ENCODE data around the gene SMAD5.

SMAD5 gene

GRCh38 chr5:136211282-136212040 is 78.8 kb downstream of the SMAD5 start:
- Histone ChIP-seq H3K4me1 (ENCODE audit: control insufficient read depth in 1 of 2, insufficient read depth in 2 of 2, low read length in 2 of 2) (no peaks in the 10 kb centered on the region), H3K27ac (ENCODE audit: low read length) (no peak overlapping the region), H3K9me3 (ENCODE audit: control insufficient read depth in 1 of 2, low read length in 2 of 2) (no peaks in the 10 kb centered on the region), H3K27me3 (ENCODE audit: low read depth, low read length) (peaks cover 4% of the 10 kb centered on the region), H3K4me3 (ENCODE audit: low read depth in 1 of 2, low read length in 2 of 2) (no peak overlapping the region), H3K36me3 (ENCODE audit: control insufficient read depth in 1 of 2, insufficient read depth in 2 of 2, low read length in 2 of 2) (no peaks in the 10 kb centered on the region)

DNA sequence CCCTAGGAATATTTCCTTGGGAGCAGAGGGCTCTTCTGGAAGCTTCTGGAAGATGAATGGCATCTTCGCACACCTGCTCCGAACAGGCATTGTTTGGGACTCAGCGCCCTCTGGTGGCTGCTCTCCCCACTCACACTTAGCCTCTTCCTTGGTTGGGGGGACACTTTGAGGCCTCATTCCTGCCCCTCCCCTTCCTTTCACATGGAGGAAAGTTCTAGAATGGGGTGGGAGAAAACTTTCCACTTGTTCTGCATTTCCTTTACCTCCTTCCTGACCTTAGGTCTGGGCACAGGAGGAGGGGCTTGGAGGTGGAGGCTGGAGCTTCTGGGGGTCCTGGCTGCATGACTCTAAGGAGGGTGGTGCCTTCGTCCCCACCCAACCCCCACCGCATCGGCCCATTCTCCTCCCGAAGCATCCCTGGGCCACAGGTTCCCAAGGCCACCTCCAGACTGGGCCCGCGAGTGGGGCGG is 79.6 kb downstream of the SMAD5 start:
- H3K9me3 ChIP-seq (ENCODE audit: control insufficient read depth in 1 of 2, low read length in 2 of 2): no peaks in the 10 kb centered on the region
- H3K36me3 ChIP-seq (ENCODE audit: control insufficient read depth in 1 of 2, insufficient read depth in 2 of 2, low read length in 2 of 2): no peaks in the 10 kb centered on the region
- H3K4me3 ChIP-seq (ENCODE audit: low read depth in 1 of 2, low read length in 2 of 2): no peak overlapping the region
- H3K27ac ChIP-seq (ENCODE audit: low read length): no peak overlapping the region
- peaks cover 4% of the 10 kb centered on the region for H3K27me3 ChIP-seq (ENCODE audit: low read depth, low read length)
- H3K4me1 ChIP-seq (ENCODE audit: control insufficient read depth in 1 of 2, insufficient read depth in 2 of 2, low read length in 2 of 2): no peaks in the 10 kb centered on the region

DNA sequence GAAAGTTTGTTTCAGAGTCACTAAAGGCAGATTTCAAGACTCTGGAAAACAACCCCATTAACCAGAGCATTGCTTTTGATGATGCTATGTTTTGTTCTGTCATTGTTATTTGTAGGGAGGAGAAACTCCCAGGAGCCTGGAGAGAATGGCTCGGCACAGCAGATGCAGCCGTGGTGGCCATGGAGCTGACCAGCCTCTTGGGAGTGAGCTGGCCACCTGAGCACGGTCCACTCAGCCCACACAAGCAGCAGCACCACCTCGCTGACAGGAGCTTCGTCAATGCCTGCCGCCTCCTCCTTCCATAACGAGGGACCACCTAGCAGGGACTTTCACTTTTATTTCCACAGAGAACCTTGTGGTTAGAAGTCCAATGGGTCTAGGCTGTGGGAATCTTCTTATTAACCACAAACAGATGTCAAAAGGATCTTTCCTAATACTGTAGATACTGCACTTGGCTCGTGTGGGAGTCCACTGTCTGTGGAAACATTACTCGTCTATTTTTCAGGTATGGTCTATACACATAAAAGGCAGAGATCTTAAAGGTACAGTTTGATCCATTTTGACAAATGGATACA is 81.4 kb downstream of the SMAD5 start:
- no peak overlapping the region for H3K27ac ChIP-seq (ENCODE audit: low read length)
- H3K36me3 ChIP-seq (ENCODE audit: control insufficient read depth in 1 of 2, insufficient read depth in 2 of 2, low read length in 2 of 2): no peaks in the 10 kb centered on the region
- H3K4me1 ChIP-seq (ENCODE audit: control insufficient read depth in 1 of 2, insufficient read depth in 2 of 2, low read length in 2 of 2): no peaks in the 10 kb centered on the region
- peaks cover 4% of the 10 kb centered on the region for H3K27me3 ChIP-seq (ENCODE audit: low read depth, low read length)
- H3K9me3 ChIP-seq (ENCODE audit: control insufficient read depth in 1 of 2, low read length in 2 of 2): no peaks in the 10 kb centered on the region
- H3K4me3 ChIP-seq (ENCODE audit: low read depth in 1 of 2, low read length in 2 of 2): no peak overlapping the region

DNA sequence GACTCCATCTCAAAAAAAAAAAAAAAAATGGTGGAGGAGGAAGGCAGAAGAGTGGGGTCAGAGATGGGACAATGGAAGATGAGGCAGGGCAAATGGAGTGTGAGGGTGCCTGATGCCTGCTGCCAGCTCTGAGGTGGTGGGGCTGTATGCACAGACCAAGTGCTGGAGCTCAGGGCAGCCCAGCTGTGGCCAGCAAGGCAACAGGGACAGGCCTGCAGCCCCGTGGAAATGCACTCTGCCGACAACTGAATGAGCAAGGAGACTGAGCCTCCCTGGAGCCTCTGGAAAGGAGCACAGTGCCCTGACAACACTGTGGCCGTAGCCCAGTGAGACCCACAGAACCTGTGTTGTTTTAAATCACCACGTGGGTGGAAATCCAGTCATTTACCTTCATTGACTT is 83.2 kb downstream of the SMAD5 start:
- Histone ChIP-seq H3K27ac (ENCODE audit: low read length) (no peak overlapping the region), H3K27me3 (ENCODE audit: low read depth, low read length) (peaks cover 4% of the 10 kb centered on the region), H3K9me3 (ENCODE audit: control insufficient read depth in 1 of 2, low read length in 2 of 2) (no peaks in the 10 kb centered on the region), H3K4me3 (ENCODE audit: low read depth in 1 of 2, low read length in 2 of 2) (no peak overlapping the region), H3K4me1 (ENCODE audit: control insufficient read depth in 1 of 2, insufficient read depth in 2 of 2, low read length in 2 of 2) (no peaks in the 10 kb centered on the region), H3K36me3 (ENCODE audit: control insufficient read depth in 1 of 2, insufficient read depth in 2 of 2, low read length in 2 of 2) (no peaks in the 10 kb centered on the region)

GRCh38 chr5:136216230-136216629 is 83.6 kb downstream of the SMAD5 start:
- Histone ChIP-seq H3K27me3 (ENCODE audit: low read depth, low read length) (peaks cover 4% of the 10 kb centered on the region), H3K36me3 (ENCODE audit: control insufficient read depth in 1 of 2, insufficient read depth in 2 of 2, low read length in 2 of 2) (no peaks in the 10 kb centered on the region), H3K9me3 (ENCODE audit: control insufficient read depth in 1 of 2, low read length in 2 of 2) (no peaks in the 10 kb centered on the region), H3K27ac (ENCODE audit: low read length) (no peak overlapping the region), H3K4me1 (ENCODE audit: control insufficient read depth in 1 of 2, insufficient read depth in 2 of 2, low read length in 2 of 2) (no peaks in the 10 kb centered on the region), H3K4me3 (ENCODE audit: low read depth in 1 of 2, low read length in 2 of 2) (no peak overlapping the region)

DNA sequence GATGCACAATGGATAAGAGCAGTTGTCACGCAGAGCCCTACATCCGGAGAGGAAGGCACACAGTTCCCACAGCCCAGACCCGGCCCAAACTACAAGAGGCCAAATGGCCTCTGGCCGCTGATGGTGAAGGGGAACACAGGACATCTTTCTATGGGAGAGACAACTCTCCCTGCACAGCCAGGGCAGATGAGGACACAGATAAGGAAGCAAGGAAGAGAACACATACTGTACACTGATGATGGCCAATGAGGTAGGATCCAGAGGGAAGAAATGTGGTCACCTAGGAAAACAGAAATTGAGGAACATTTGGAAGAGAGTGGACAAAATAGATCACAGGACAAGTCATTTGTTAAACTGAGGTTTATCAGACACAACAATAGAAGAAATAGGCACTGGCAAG is 88.7 kb downstream of the SMAD5 start:
- no peaks in the 10 kb centered on the region for H3K9me3 ChIP-seq (ENCODE audit: control insufficient read depth in 1 of 2, low read length in 2 of 2)
- no peaks in the 10 kb centered on the region for H3K27me3 ChIP-seq (ENCODE audit: low read depth, low read length)
- H3K4me3 ChIP-seq (ENCODE audit: low read depth in 1 of 2, low read length in 2 of 2): no peak overlapping the region
- no peaks in the 10 kb centered on the region for H3K36me3 ChIP-seq (ENCODE audit: control insufficient read depth in 1 of 2, insufficient read depth in 2 of 2, low read length in 2 of 2)
- no peaks in the 10 kb centered on the region for H3K4me1 ChIP-seq (ENCODE audit: control insufficient read depth in 1 of 2, insufficient read depth in 2 of 2, low read length in 2 of 2)
- no peak overlapping the region for H3K27ac ChIP-seq (ENCODE audit: low read length)

- no peaks in the 10 kb centered on the region for H3K4me1 ChIP-seq (ENCODE audit: control insufficient read depth in 1 of 2, insufficient read depth in 2 of 2, low read length in 2 of 2)
- no peaks in the 10 kb centered on the region for H3K36me3 ChIP-seq (ENCODE audit: control insufficient read depth in 1 of 2, insufficient read depth in 2 of 2, low read length in 2 of 2)
- no peak overlapping the region for H3K27ac ChIP-seq (ENCODE audit: low read length)
- no peaks in the 10 kb centered on the region for H3K27me3 ChIP-seq (ENCODE audit: low read depth, low read length)
- H3K4me3 ChIP-seq (ENCODE audit: low read depth in 1 of 2, low read length in 2 of 2): no peak overlapping the region
- no peaks in the 10 kb centered on the region for H3K9me3 ChIP-seq (ENCODE audit: control insufficient read depth in 1 of 2, low read length in 2 of 2)
These were observed 90.1 kb downstream of the SMAD5 start for GRCh38 chr5:136222580-136223235.

DNA sequence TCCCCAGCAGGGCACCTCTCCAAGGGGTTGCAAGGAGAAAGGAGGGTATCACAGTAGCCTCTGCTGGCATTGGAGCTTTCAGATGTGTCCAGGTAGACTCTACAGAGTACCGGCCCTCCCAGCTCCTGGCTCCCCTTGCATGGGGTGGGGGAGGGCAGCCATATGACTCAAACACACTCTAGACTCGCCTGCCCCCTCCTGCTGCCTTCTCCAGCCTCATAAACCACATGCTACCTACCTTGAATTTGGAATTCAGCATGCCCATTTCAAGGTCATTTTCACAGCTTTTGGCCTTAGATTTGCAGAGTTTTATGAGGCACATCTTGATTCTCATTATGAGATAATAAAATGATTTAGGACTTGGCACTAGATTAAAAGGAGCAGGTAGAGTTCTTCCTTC is 93.2 kb downstream of the SMAD5 start:
- Histone ChIP-seq H3K4me1 (ENCODE audit: control insufficient read depth in 1 of 2, insufficient read depth in 2 of 2, low read length in 2 of 2) (no peaks in the 10 kb centered on the region), H3K9me3 (ENCODE audit: control insufficient read depth in 1 of 2, low read length in 2 of 2) (no peaks in the 10 kb centered on the region), H3K27ac (ENCODE audit: low read length) (no peak overlapping the region), H3K36me3 (ENCODE audit: control insufficient read depth in 1 of 2, insufficient read depth in 2 of 2, low read length in 2 of 2) (no peaks in the 10 kb centered on the region), H3K4me3 (ENCODE audit: low read depth in 1 of 2, low read length in 2 of 2) (no peak overlapping the region), H3K27me3 (ENCODE audit: low read depth, low read length) (no peaks in the 10 kb centered on the region)

- Histone ChIP-seq H3K27me3 (ENCODE audit: low read depth, low read length) (no peaks in the 10 kb centered on the region), H3K4me1 (ENCODE audit: control insufficient read depth in 1 of 2, insufficient read depth in 2 of 2, low read length in 2 of 2) (no peaks in the 10 kb centered on the region)
These were observed 93.8 kb downstream of the SMAD5 start for GRCh38 chr5:136226401-136226800.

GRCh38 chr5:136228136-136228757 is 95.6 kb downstream of the SMAD5 start:
- no peaks in the 10 kb centered on the region for H3K27me3 ChIP-seq (ENCODE audit: low read depth, low read length)
- H3K4me3 ChIP-seq (ENCODE audit: low read depth in 1 of 2, low read length in 2 of 2): no peak overlapping the region
- H3K4me1 ChIP-seq (ENCODE audit: control insufficient read depth in 1 of 2, insufficient read depth in 2 of 2, low read length in 2 of 2): no peaks in the 10 kb centered on the region
- no peaks in the 10 kb centered on the region for H3K36me3 ChIP-seq (ENCODE audit: control insufficient read depth in 1 of 2, insufficient read depth in 2 of 2, low read length in 2 of 2)
- no peaks in the 10 kb centered on the region for H3K9me3 ChIP-seq (ENCODE audit: control insufficient read depth in 1 of 2, low read length in 2 of 2)
- no peak overlapping the region for H3K27ac ChIP-seq (ENCODE audit: low read length)

More at GRCh38 chr5:136226401-136226800, 93.8 kb downstream of the SMAD5 start:
- H3K36me3 ChIP-seq (ENCODE audit: control insufficient read depth in 1 of 2, insufficient read depth in 2 of 2, low read length in 2 of 2): no peaks in the 10 kb centered on the region
- no peak overlapping the region for H3K4me3 ChIP-seq (ENCODE audit: low read depth in 1 of 2, low read length in 2 of 2)
- H3K9me3 ChIP-seq (ENCODE audit: control insufficient read depth in 1 of 2, low read length in 2 of 2): no peaks in the 10 kb centered on the region
- no peak overlapping the region for H3K27ac ChIP-seq (ENCODE audit: low read length)

GRCh38 chr5:136230176-136230575 is 97.5 kb downstream of the SMAD5 start:
- Histone ChIP-seq H3K9me3 (ENCODE audit: control insufficient read depth in 1 of 2, low read length in 2 of 2) (no peaks in the 10 kb centered on the region), H3K27ac (ENCODE audit: low read length) (no peak overlapping the region), H3K4me1 (ENCODE audit: control insufficient read depth in 1 of 2, insufficient read depth in 2 of 2, low read length in 2 of 2) (no peaks in the 10 kb centered on the region), H3K27me3 (ENCODE audit: low read depth, low read length) (no peaks in the 10 kb centered on the region), H3K36me3 (ENCODE audit: control insufficient read depth in 1 of 2, insufficient read depth in 2 of 2, low read length in 2 of 2) (no peaks in the 10 kb centered on the region), H3K4me3 (ENCODE audit: low read depth in 1 of 2, low read length in 2 of 2) (no peak overlapping the region)
